ENCODE results near the gene RLN3. TPM values are rescaled to one million over a fixed set of nuclear protein-coding genes. Genes with fewer than 3 reads are reported as not detected.
"Not testable (repeated sequence)": the region's sequence is repeated elsewhere in the genome, so short reads cannot be mapped to it uniquely, and the experiment has no call there.

RLN3 gene
- total RNA-seq, 2 experiments from 2014 or later, result not detected

DNA sequence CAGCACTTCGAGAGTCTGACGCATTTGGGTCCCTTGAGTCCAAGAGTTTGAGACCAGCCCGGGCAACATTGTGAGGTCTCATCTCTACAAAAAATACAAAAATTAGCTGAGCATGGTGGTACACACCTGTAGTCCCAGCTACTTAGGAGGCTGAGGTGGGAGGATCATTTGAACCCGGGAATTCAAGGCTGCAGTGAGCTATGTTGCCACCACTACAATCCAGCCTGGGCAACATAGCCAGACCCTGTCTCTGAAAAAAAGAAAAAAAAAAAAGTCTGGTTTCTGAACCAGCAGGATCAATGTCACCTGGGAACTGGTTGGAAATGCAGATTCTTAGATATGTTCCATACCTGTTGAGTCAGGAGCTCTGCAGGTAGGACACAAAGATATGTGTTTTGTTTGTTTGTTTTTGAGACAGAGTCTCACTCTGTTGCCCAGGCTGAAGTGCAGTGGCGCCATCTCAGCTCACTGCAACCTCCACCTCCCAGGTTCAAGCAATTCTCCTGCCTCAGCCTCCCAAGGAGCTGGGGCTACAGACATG is 1.2 kb upstream of the RLN3 start:
- POLR2A ChIA-PET; H3K4me3 Mint-ChIP-seq; H3K27me3 Mint-ChIP-seq; intact Hi-C loops (cut with micrococcal nuclease); DNase-seq; H3K27ac Mint-ChIP-seq; H3K36me3 Mint-ChIP-seq; H3K9me3 Mint-ChIP-seq: not testable (repeated sequence)
- CTCF ChIA-PET, result interaction anchor here (0.7 to 1.5 kb wide), 2 partner anchors 33 to 48 kb away, joined by 4 read pairs; no protein-coding TSS in a partner anchor
- H3K4me1 Mint-ChIP-seq (ENCODE audit: low read depth), result peaks cover 15% of the 10 kb centered on the region

DNA sequence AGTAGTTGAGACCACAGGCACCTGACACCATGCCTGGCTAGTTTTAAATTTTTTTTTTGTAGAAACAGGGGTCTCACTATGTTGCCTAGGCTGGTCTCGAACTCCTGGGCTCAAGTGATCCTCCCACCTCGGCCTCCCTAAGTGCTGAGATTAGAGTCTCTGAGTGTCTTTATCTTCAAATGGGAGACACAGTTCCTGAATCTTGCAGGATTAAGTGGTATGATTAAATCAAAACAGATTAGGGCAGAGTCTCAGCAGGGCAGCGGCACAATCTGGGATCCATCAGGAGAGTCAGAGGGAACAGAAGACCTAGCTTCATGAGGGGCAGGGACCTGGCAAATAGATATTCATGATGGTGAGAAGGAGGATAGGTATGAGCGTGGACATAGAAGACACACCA is 953 bp downstream of the RLN3 start:
- ChIA-PET CTCF (interaction anchor here (0.7 to 1.0 kb wide), 2 partner anchors 30 to 444 kb away, joined by 3 read pairs; no protein-coding TSS in a partner anchor), POLR2A (interaction anchor here (1.3 kb wide), 1 partner anchor 25 kb away, joined by 3 read pairs; no protein-coding TSS in a partner anchor)
- Mint-ChIP-seq H3K4me3 (no peak overlapping the region), H3K27me3 (no peaks in the 10 kb centered on the region), H3K27ac (no peak overlapping the region), H3K9me3 (no peaks in the 10 kb centered on the region), H3K4me1 (ENCODE audit: low read depth) (peaks cover 16% of the 10 kb centered on the region), H3K36me3 (peaks cover 4% of the 10 kb centered on the region)
- no peak for DNase-seq
- intact Hi-C loops (cut with micrococcal nuclease), result no loop called here

DNA sequence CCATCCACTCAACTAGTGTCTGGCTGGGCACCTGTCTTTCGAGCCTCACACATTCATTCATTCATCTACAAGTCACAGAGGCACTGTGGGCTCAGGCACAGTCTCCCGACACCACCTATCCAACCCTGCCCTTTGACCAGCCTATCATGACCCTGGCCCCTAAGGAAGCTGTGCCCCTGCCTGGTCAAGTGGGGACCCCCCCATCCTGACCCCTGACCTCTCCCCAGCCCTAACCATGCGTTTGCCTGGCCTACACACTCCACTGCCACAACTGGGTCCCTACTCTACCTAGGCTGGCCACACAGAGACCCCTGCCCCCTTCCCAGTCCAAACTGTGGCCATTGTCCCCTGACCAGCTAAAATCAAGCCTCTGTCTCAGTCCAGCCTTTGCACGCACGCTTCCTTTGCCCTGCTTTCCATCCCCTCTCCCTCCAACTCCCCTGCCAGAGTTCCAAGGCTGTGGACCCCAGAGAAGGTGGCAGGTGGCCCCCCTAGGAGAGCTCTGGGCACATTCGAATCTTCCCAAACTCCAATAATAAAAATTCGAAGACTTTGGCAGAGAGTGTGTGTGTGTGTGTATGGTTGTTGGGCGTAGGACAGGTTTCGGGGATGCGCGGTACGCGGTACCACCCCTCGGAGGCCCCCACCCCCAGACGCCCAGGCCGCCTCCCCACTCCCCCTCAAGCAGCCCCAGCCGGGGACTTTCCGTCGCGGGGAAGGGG is 3.2 kb downstream of the RLN3 start:
- DNase-seq, result no peak
- H3K36me3 Mint-ChIP-seq, result peaks cover 7% of the 10 kb centered on the region
- intact Hi-C loops (cut with micrococcal nuclease), result loop anchor here (1.0 to 5.0 kb wide), 3 partner anchors 45 to 149 kb away; partner anchors contain the start of gene DCAF15
- H3K4me1 Mint-ChIP-seq (ENCODE audit: low read depth), result peaks cover 19% of the 10 kb centered on the region
- H3K4me3 Mint-ChIP-seq, result peak overlapping the region; percentile 93
- no peaks in the 10 kb centered on the region for H3K27me3 Mint-ChIP-seq
- peak overlapping the region; percentile 91 for H3K27ac Mint-ChIP-seq
- H3K9me3 Mint-ChIP-seq, result no peaks in the 10 kb centered on the region
- ChIA-PET POLR2A (interaction anchor here (0.9 to 1.8 kb wide), 14 partner anchors 9 to 150 kb away, joined by 3 to 15 read pairs (median 5); partner anchors contain the start of genes DCAF15 and RFX1), CTCF (interaction anchor here (0.6 to 2.1 kb wide), 26 partner anchors 9 to 210 kb away, joined by 3 to 14 read pairs (median 5); partner anchors contain the start of genes DCAF15, MISP3 and RFX1)

DNA sequence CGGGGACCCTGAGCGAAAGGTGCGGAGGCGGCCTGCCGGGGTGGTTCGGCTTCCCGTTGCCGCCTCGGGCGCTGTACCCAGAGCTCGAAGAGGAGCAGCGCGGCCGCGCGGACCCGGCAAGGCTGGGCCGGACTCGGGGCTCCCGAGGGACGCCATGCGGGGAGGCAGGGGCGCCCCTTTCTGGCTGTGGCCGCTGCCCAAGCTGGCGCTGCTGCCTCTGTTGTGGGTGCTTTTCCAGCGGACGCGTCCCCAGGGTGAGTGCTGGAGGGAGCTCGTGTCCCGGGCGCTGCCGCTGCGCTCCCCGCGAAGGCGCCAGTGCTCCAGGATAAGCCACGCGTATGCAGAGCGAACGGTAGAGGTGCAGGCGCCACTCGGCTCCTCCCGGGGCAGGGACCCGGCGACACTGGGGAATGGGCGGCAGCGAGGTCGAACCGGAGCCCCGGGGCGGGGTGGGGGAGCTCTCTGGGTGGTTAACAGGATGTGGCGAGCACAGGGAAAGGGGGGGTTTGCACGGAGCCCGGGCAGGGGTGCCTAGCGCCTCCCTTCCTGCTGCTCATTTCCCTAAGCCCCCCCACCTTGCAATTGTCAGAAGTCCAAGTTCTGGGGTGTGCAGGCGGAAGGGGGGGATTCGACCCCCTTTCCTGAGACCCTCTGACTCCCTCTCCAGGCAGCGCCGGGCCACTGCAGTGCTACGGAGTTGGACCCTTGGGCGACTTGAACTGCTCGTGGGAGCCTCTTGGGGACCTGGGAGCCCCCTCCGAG is 4.0 kb downstream of the RLN3 start, which contains the start of gene IL27RA:
IL27RA (plus strand) TSS at position 44 of the 762 bp plus-strand sequence; CDS start at position 155, 111 bp downstream.
- DNase-seq, result peak; percentile 86
- Mint-ChIP-seq H3K27ac (peak within 1 kb of the TSS; percentile 91), H3K9me3 (no peaks in the 10 kb centered on the region), H3K27me3 (no peaks in the 10 kb centered on the region), H3K4me1 (ENCODE audit: low read depth) (peaks cover 21% of the 10 kb centered on the region), H3K4me3 (peak within 1 kb of the TSS; percentile 93), H3K36me3 (peaks cover 9% of the 10 kb centered on the region)
- ChIA-PET CTCF (interaction anchor here (0.6 to 2.1 kb wide), 25 partner anchors 10 to 193 kb away, joined by 3 to 14 read pairs (median 5); partner anchors contain the start of genes DCAF15, MISP3 and RFX1), POLR2A (interaction anchor here (0.9 to 1.8 kb wide), 15 partner anchors 10 to 151 kb away, joined by 3 to 15 read pairs (median 5); partner anchors contain the start of genes DCAF15 and RFX1)
- intact Hi-C loops (cut with micrococcal nuclease), result loop anchor here (1.0 to 5.0 kb wide), 3 partner anchors 46 to 150 kb away; partner anchors contain the start of gene DCAF15

DNA sequence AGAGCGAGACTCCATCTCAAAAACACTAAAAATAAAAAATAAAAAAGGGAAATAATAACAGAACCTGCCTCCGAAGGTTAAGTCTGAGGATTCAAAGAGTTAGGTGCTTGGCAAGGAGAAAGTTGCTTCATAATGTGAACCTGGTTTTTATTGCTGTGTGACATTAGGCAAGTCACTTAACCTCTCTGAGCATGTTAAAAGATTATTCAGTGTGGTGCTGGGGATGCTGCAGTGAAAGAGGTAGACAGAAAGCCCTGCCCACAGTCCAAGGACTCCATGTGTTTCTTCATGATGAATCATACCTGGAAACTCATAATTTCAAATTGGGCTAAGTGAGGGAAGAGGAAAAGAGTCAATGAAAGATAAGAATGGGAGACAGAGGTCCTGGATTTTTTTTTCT is 6.0 kb downstream of the RLN3 start:
- CTCF ChIA-PET, result interaction anchor here (1.0 to 1.9 kb wide), 2 partner anchors 8 to 38 kb away, joined by 3 to 7 read pairs; partner anchors contain the start of gene MISP3
- Mint-ChIP-seq H3K27ac (peak overlapping the region; percentile 30), H3K4me3 (peak overlapping the region; percentile 6), H3K36me3 (peaks cover 17% of the 10 kb centered on the region), H3K4me1 (ENCODE audit: low read depth) (peaks cover 24% of the 10 kb centered on the region), H3K9me3 (no peaks in the 10 kb centered on the region), H3K27me3 (no peaks in the 10 kb centered on the region)
- POLR2A ChIA-PET, result no interaction called here
- no peak for DNase-seq
- intact Hi-C loops (cut with micrococcal nuclease), result loop anchor here (5.0 kb wide), 2 partner anchors 82 to 152 kb away; partner anchors contain the start of gene DCAF15

DNA sequence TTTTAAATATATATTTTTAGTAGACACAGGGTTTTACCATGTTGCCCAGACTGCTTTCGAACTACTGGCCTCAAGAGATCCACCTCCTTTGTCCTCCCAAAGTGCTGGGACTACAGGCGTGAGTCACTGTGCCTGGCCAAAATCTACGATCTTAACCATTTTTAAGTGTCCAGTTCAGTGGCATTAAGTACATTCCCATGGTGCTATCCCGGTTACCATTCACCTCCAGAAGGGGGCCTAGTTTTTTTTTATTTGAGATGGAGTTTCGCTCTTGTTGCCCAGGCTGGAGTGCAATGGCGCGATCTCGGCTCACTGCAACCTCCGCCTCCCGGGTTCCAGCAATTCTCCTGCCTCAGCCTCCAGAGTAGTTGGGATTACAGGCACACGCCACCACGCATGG is 7.2 kb downstream of the RLN3 start:
- H3K4me3 Mint-ChIP-seq; H3K27me3 Mint-ChIP-seq; DNase-seq; intact Hi-C loops (cut with micrococcal nuclease); H3K27ac Mint-ChIP-seq; H3K9me3 Mint-ChIP-seq: not testable (repeated sequence)
- POLR2A ChIA-PET, result interaction anchor here (0.6 kb wide), 1 partner anchor 35 kb away, joined by 3 read pairs; no protein-coding TSS in a partner anchor
- CTCF ChIA-PET, result interaction anchor here (1.1 to 2.0 kb wide), 3 partner anchors 13 to 37 kb away, joined by 3 to 6 read pairs (median 4); partner anchors contain the start of gene MISP3
- Mint-ChIP-seq H3K4me1 (ENCODE audit: low read depth) (peaks cover 27% of the 10 kb centered on the region), H3K36me3 (peaks cover 27% of the 10 kb centered on the region)

DNA sequence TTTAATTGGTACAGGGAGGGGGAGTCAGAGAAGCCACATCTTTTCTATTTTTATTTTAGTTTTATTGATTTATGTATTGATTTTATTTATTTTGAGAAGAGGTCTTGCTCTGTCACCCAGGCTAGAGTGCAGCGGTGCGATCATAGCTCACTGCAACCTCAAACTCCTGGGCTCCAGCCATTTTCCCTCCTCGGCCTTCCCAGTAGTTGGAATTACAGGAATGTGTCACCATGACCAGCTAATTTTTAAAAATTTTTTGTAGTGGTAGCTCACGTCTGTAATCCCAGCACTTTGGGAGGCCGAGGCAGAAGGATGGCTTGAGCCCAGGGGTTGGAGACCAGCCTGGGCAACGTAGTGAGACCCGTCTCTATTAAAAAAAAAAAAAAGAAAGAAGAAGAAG is 7.8 kb downstream of the RLN3 start:
- no peak overlapping the region for H3K27ac Mint-ChIP-seq
- peaks cover 27% of the 10 kb centered on the region for H3K4me1 Mint-ChIP-seq (ENCODE audit: low read depth)
- ChIA-PET CTCF (interaction anchor here (0.7 to 2.0 kb wide), 4 partner anchors 12 to 80 kb away, joined by 3 to 6 read pairs (median 4); partner anchors contain the start of gene MISP3), POLR2A (no interaction called here)
- H3K9me3 Mint-ChIP-seq, result no peaks in the 10 kb centered on the region
- intact Hi-C loops (cut with micrococcal nuclease), result no loop called here
- DNase-seq, result no peak
- peaks cover 27% of the 10 kb centered on the region for H3K36me3 Mint-ChIP-seq
- no peak overlapping the region for H3K4me3 Mint-ChIP-seq
- no peaks in the 10 kb centered on the region for H3K27me3 Mint-ChIP-seq

DNA sequence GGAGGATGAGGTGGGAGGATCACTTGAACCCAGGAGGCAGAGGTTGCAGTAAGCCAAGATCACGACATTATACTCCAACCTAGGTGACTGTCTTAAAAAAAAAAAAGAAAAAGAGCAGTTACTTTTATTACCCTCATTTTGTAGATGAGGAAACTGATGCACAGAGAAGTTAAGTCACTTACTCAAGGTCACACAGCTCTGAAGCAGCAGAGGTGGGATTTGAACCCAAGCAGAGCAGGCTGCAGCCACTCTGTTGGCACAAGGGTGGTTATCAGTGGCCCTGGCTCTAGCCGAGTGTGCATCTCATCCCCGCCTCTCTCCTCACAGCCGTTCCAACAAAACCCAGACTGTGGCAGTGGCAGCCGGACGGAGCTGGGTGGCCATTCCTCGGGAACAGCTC is 11.2 kb downstream of the RLN3 start:
- H3K36me3 Mint-ChIP-seq, result peaks cover 36% of the 10 kb centered on the region
- H3K27ac Mint-ChIP-seq, result no peak overlapping the region
- no peaks in the 10 kb centered on the region for H3K27me3 Mint-ChIP-seq
- ChIA-PET POLR2A (no interaction called here), CTCF (interaction anchor here (1.8 kb wide), 1 partner anchor 9 kb away, joined by 7 read pairs; no protein-coding TSS in a partner anchor)
- no peak for DNase-seq
- no peak overlapping the region for H3K4me3 Mint-ChIP-seq
- intact Hi-C loops (cut with micrococcal nuclease), result no loop called here
- peaks cover 19% of the 10 kb centered on the region for H3K4me1 Mint-ChIP-seq (ENCODE audit: low read depth)
- no peaks in the 10 kb centered on the region for H3K9me3 Mint-ChIP-seq

DNA sequence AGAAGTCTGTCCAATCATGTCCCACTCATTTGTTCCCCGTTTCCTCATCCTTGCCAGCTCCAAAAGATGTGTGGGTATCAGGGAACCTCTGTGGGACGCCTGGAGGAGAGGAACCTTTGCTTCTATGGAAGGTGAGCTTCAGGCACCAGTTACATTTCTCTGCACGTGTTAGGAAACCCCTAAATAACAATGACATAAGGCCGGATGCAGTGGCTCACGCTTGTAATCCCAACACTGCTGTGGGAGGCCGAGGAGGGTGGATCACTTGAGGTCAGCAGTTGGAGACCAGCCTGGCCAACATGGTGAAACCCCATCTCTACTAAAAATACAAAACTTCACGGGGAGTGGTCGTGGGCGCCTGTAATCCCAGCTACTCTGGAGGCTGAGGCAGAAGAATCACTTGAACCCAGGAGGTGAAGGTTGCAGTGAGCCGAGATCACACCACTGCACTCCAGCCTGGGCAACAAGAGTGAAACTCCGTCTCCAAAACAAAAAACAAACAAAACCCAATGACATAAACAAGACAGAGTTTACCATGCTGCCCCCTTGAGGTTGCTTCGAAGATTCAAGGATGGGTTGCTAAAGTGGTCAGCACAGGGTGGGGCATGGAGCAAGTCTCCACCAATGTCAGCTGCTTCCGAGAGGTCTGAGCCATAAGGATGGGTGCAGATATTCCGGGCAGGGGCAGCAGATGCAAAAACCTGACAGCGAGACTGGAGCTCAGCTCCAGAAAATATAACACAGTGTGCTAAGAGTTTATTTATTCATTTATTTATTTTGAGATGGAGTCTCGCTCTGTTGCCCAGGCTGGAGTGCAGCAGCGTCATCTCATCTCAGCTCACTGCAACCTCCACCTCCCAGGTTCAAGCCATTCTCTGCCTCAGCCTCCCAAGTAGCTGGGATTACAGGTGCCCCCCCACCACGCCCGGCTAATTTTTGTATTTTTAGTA is 15.0 kb downstream of the RLN3 start:
- intact Hi-C loops (cut with micrococcal nuclease); POLR2A ChIA-PET; H3K27me3 Mint-ChIP-seq; H3K9me3 Mint-ChIP-seq; H3K4me3 Mint-ChIP-seq: not testable (repeated sequence)
- Mint-ChIP-seq H3K36me3 (peaks cover 39% of the 10 kb centered on the region), H3K27ac (peak overlapping the region; percentile 53), H3K4me1 (ENCODE audit: low read depth) (peaks cover 12% of the 10 kb centered on the region)
- peak; percentile 42 for DNase-seq
- CTCF ChIA-PET, result interaction anchor here (0.5 to 9.3 kb wide), 13 partner anchors 10 to 163 kb away, joined by 3 to 99 read pairs (median 4); partner anchors contain the start of genes IL27RA and MISP3

DNA sequence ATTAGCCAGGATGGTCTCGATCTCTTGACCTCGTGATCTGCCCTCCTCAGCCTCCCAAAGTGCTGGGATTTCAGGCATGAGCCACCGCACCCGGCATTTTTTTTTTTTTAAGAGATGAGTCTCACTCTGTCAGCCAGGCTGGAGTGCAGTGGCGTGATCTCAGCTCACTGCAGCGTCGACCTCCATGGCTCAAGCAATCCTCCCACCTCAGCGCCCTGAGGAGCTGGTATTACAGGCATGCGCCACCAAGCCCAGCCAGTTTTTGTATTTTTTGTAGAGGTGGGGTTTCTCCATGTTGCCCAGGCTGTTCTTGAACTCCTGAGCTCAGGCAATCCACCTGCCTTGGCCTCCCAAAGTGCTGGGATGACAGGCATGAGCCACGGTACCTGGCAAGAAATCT is 19.9 kb downstream of the RLN3 start:
- not testable (repeated sequence) for H3K9me3 Mint-ChIP-seq; H3K27ac Mint-ChIP-seq; H3K4me3 Mint-ChIP-seq; H3K4me1 Mint-ChIP-seq (ENCODE audit: low read depth); DNase-seq; H3K27me3 Mint-ChIP-seq
- ChIA-PET POLR2A (interaction anchor here (1.0 to 1.2 kb wide), 2 partner anchors 16 to 42 kb away, joined by 3 to 5 read pairs; partner anchors contain the start of genes IL27RA and RFX1), CTCF (interaction anchor here (0.6 to 9.3 kb wide), 31 partner anchors 8 to 300 kb away, joined by 3 to 99 read pairs (median 4); partner anchors contain the start of genes DCAF15, IL27RA, MISP3 and NANOS3)
- peaks cover 51% of the 10 kb centered on the region for H3K36me3 Mint-ChIP-seq
- intact Hi-C loops (cut with micrococcal nuclease), result loop anchor here (5.0 kb wide), 1 partner anchor 166 kb away; no protein-coding TSS in a partner anchor

Data from activated CD4-positive, alpha-beta memory T cell treated with anti-CD3 and anti-CD28 coated beads for 36 hours (primary cell).